ENCODE results near the gene SPTBN2.

The SPTBN2 gene

DNA sequence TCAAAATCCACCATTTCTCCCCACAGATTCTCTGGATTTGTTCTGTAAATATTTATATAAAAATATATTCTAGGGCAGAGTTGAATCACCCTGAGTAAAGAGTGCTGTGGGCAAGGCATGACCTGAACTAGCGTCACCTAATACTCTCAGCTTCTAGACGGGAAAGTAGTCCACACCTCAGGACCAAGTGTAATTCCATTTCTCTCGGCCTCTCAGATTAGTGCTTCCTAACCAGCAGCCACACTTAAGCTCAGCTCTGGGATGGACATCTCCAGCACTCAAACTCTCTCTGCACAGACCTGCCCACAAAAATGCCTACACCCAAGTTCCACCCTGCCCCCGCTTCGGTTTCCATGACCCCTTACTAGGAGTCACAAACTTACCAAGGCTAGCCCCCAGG, 5.3 kb downstream of the SPTBN2 start:
- DNase-seq: no peak

DNA sequence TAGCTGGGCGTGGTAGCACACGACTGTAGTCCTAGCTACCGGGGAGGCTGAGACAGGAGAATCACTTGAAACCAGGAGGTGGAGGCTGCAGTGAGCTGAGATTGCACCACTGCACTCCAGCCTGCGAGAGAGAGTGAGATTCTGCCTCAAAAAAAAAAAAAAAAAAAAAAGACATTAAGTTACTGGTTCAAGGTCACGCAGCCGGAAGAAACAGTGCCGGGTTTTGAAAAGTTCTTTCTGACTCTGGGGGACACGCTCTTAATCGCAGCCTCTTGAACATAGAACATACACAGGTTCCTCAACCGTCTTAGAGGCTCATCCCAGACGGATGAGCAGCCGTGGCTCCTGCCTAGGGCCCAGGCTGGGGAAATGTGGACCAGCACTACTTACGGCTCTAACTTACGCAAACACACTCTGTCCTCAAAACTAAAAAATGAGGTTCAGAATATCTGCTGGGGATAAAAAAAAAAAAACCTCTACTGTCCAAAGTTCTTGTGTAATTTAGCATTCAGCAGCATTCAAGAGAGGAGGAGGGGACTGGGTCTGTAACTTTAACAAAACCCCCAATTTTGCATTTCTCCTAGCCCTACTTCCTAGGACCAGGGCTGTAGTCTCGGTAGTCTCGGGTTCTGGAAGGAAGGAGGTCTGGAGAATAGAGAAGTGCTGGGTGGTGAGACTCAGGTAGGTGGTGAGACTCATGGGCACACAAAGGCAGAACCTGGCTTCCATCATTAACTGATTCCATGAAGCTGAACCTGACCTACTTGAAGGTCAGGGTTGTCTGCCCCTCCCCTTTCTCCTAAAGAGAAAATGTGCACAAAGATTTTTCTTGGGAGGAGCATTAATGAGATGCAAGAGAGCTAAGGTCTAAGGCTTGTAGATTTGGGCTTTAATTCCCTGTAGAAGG, 6.0 kb downstream of the SPTBN2 start:
- no peak for DNase-seq

- DNase-seq: no peak
These were observed 7.1 kb downstream of the SPTBN2 start for GRCh38 chr11:66721939-66722338.

DNA sequence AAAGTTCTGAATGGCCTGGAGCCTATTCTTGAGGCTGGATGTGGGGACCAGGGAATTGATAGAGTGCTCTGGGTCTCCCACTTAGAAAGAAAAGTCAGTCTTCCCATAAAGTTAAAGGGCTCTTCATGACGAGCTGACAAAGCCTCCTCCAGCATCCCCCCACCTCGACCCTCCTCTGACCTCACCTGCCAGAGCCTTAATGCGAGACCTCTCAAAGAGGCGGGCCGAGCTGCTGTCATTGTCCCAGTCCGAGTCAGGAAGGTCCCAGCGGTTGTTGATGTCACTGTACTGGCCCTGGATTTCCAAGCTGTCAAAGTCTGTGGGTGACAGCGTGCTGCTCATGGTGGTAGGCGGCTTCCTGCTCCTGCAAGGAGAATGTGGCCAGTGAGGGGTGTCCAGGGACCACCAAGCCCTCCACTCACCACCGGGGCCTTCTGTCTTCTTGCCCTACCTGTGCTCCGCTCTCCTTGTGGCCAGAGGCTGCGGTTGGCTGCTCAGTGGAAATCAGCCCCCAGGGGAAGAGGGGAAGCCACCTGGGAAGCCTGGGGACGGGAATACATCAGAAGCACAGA, 8.0 kb downstream of the SPTBN2 start:
- no peak for DNase-seq

GRCh38 chr11:66720223-66720898, 8.7 kb downstream of the SPTBN2 start:
- peak; percentile 89 for DNase-seq

GRCh38 chr11:66719111-66719872, 9.7 kb downstream of the SPTBN2 start:
- no peak for DNase-seq

- no peak for DNase-seq
These were observed 10.6 kb downstream of the SPTBN2 start for GRCh38 chr11:66718320-66718971.

DNA sequence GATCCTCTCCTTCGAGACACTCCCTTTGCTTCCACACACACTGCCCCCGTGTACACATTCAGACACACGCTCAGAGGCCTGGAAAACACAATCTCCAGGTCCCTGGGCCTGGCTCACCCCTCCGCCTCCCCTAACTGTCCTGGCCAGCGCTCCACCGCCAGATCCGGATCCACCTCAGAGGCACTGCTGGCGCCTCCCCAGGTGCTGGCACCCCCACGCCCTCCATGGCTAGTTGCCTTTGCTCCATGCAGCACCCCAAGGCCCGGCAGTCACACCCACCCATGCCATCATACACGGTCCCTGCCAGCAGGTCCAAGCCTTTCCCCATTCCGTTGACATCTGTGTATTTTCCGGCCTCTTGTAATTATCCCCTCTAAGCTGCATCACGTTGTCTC, 11.1 kb downstream of the SPTBN2 start:
- DNase-seq: no peak

- DNase-seq: no peak
These were observed 12.0 kb downstream of the SPTBN2 start for GRCh38 chr11:66716996-66717395.

DNA sequence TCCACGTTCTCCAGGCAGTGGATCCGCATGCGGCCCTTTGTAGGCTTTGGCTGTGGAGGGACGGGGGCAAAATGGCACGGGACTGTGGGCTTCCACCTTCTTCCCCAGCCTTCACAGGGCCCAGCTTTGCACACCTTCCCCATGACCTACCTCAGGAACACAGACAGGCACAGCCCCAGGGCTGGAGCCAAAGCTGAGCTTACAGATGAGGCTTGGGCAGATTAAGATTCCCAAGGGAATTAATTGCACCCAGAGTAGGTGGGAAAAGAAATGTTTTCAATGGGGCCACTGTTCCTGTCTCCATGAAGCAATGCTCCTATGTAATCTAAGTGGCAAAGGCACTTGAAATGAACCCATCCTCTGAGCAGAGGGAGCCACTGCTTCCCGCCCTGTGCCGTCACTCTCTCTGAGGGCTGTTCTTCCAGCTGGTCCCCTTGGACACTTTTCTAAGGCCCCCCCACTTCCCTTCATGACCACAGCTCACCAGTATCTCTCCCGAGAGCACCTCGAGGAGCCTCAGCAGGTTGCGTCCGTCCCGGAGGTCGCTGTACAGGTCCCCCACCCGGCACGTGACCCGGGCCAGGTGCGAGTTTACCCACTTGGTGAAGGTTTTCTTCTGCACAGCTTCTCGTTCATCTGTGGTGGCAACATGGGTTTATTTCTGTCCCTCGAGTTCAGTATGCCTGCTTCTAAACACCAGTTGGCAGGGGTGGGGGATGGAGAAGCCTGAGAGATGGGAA, 13.5 kb downstream of the SPTBN2 start:
- DNase-seq: no peak

DNA sequence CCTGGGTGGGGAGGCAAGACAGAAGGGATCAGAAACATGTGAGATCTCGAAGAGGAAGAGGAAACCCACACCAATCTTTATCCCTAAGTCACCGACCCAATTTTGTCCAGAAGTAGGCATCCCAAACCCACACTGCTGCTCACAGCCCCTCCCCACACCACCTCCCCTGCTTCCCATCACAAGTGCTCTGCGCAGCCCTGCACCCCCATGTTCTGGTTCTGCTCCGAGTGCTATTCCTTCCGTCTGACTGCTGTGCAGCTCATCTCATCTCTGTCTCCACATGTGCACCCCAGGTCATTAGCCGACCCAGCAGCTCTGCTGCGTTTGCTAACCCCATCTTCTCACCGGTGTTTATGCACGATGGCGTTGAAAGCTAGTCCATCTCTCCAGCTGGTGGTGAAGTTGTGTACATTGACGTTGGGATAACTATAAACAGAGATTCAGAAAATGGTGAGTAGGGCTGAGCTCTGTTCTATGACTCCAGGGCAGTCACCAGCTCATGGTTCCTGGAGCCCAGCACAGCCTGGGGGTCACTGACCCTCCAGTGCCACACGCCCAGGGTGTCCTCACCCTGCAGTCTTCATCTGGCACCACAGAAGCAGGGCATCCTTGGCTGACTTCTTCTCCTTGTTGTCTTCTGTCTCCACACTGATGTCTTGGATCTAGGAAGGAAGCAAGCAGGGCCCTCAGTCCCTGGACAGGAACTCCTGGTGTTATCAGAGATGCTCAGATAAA, 15.1 kb downstream of the SPTBN2 start:
- DNase-seq: no peak

DNA sequence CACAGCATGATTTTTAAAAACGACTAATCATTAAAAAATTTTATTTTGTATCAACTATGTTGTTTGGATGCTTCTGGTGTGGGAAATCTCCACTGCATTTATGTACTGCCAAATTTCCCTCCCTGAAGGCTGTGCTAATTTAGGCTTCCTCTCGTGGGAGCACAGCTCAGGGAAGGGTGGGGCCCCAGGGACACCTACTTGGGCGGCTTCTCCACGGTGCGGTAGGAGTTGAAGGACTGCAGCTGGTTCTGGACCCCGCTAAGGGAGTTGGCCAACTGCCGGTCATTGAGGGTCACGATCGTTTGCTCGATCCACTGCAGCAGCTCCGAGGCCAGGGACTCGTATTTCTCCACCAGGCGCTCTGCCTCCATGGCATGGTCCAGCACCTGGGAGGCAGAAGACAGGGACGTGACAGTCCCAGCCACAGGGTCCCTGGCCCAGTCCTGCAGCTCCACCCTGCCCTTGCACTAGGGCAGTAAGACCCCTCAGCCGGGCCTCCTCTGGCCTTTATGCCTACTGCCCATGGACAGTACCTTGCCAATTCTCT, 18.6 kb downstream of the SPTBN2 start:
- no peak for DNase-seq

DNA sequence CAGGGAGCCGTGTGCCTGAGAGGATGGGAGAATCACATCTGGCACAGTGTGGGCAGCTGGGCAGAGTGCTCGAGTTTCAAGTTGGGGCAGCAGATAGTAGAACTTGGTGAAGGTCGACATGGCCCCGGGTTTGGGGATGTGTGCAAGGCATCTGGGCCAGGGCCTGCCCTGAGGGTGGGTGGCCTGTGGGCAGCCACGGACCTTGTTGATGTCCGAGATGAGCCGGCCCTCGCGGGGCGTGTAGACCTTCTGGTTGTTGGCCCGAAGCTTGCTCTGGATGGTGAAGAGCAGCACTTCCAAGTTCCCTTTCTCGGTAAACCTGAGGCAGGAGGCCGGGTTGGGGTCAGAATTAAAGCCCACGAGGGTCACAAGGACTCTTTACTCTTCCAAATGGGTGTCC, 20.3 kb downstream of the SPTBN2 start:
- DNase-seq: no peak

GRCh38 chr11:66708094-66708493, 20.9 kb downstream of the SPTBN2 start:
- no peak for DNase-seq

DNA sequence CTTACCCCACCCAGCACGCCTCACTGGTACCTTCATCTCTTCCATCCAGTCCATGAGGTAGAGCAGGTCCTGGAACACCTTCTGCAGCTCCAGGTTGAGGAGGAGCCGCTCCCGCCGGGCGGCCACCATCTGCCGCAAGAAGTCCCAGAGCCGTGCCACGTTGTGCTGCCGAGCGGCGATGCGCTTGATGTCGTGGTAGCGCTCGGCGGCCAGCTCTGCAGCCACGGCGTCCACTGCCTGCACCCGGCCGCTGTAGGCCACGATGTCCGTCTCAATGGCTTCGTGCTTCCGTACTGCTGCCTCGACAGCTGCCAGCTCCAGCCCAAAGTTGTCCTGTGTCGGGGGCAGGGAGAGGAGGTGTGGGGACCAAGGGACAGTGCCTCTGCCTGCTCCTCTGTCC, 21.5 kb downstream of the SPTBN2 start:
- no peak for DNase-seq

DNA sequence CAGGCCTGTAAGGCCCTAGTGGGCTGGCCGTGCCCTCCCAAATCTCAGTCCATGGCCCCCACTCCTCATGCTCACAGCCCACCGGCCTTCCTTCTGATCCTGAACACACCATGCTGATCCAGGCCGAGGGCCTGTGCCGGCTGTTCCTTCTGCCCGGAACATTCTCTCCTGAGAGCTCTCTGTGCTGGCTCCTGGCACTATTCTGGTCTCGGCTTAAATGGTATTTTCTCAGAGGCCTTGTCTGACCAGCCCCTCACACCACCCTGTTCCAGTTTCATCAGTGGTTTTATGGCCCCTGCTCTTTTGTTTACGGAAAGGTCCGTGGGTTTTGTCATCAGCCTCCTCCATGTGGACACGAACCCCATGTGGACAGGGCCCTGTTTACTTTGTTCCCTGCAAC, 22.0 kb downstream of the SPTBN2 start:
- no peak for DNase-seq

DNA sequence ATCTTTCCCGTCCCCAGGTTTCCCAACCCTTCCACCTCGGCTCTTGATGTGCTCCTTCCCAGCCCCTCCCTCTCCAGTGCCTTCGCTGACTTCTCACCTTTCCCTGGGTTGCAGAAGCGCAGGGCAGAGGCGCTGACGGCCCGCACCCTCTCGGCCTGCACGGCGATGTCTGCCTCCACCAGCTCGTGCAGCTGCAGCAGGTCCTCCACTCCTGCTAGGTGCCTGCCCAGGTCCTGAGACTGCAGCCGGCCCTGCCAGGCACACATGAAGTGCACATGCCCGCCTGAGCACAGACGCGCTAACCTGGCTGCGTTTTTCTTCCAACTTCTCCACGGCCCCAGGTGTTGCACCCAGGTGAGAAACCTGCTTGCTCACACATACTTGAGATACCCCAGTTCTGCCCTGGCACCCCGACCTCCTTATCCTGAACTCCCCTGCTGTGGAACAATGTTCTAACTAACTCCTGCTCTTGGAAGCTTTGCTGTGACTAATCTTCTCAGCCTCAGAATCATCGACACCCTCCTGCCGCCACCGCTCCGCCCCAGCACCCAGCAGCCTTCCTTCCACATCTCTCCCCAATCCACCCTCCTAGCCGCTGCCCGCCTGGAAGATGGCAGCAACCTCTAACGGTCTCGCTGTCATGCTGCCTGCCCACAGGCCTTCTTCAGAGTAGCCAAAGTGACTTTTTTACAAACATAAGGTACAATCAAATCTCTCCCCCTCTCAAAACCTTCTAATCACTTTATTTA, 23.3 kb downstream of the SPTBN2 start:
- DNase-seq: no peak

- DNase-seq: no peak
These were observed 24.2 kb downstream of the SPTBN2 start for GRCh38 chr11:66704659-66705360.

DNA sequence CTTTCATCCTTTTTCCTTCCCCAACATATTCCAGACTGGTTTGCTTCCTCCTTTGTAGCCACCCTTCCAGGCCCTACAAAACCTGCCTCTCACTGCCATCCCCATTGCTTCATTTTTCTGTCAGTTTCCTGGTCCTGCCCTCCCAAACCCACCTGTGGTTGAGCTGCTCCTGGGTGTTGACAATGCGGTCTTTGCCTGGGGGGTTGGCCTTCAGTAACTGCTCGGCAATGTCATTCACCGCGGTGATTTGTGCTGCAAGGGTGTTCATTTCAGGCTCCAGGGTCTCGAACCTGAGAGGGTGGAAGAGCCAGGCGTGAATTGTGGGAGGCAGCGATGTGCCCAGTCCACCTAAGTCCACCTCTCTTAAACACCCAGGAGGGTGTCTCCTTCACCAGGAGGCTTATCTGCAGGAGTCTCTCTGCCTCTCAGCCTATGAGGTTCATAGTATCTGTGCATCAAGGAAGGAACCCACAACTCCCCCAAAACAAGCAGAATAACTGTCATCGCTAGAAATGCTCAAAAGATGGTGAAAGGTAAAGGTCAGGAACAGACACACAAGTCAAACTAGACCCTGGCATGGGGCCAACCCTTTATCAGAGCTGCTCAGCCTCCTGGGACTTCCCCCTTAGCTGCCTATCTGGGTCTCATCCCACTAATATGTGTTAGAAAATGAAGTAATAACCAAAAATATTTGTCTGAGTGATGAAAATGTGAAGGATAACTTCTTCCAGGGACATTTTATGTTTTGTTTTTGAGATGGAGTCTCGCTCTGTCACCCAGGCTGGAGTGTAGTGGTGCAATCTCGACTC, 27.4 kb downstream of the SPTBN2 start:
- peak; percentile 25 for DNase-seq

Data from NCI-H2029 treated with DMSO at 0.1 percent for 48 hours (cell line).